ENCODE results near the gene CATSPER3.

GRCh38 chr5:135048930-135049329, 81.2 kb downstream of the CATSPER3 start:
- no peak for TF ChIP-seq FOXM1 (IDR thresholded peaks at IDR 0.05; ENCODE audit: borderline replicate concordance)
- TF ChIP-seq SP1 (IDR thresholded peaks at IDR 0.05) = no peak
- no peak for TF ChIP-seq ELF4 (IDR thresholded peaks at IDR 0.05)
- no peak for TF ChIP-seq L3MBTL2 (conservative IDR thresholded peaks at IDR 0.05)
- TF ChIP-seq PKNOX1 (IDR thresholded peaks at IDR 0.05) = no peak
- no peak for TF ChIP-seq NFRKB (IDR thresholded peaks at IDR 0.05)
- TF ChIP-seq FOXK2 (IDR thresholded peaks at IDR 0.05) = no peak
- TF ChIP-seq ZNF384 (IDR thresholded peaks at IDR 0.05) = no peak
- no peak for TF ChIP-seq TARDBP (IDR thresholded peaks at IDR 0.05)
- no peak for TF ChIP-seq CTBP1 (IDR thresholded peaks at IDR 0.05; ENCODE audit: borderline replicate concordance)
- no peak for TF ChIP-seq ARNT (IDR thresholded peaks at IDR 0.05)
- TF ChIP-seq FOXA1 (IDR thresholded peaks at IDR 0.05) = no peak
- TF ChIP-seq SUZ12 (IDR thresholded peaks at IDR 0.05) = no peak

Data from HEK293T (cell line).